GM19023 (cell line): ENCODE measurements around the gene LRRC30.

Experiments used
- ATAC-seq: cut with Tn5 transposase; IDR thresholded peaks from one replicate; pipeline ENCODE4 v1.9.1; 2021; ENCODE audit warnings: mild to moderate bottlenecking, moderate library complexity; ENCODE audit not compliant: unreplicated experiment

LRRC30 gene

DNA sequence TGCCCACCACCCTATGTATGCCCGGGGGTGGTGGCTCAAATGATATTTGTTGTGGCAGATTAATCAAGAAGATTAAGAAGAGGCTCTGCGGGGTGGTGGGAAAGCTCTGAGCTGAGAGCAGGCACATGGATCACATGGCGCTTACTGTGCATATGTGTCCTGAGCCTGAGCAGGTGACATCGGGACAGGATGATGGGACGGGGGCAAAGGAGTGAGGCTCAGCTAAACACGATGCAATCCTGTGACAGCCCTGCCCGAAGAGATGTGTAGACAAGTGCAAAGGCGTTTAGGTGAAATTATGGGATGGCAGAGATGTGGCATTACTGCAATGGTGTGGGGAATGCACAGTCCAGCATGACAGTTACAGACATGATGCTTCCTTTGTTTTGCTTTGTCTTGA is 6.0 kb downstream of the LRRC30 start:
- ATAC-seq, result no peak

DNA sequence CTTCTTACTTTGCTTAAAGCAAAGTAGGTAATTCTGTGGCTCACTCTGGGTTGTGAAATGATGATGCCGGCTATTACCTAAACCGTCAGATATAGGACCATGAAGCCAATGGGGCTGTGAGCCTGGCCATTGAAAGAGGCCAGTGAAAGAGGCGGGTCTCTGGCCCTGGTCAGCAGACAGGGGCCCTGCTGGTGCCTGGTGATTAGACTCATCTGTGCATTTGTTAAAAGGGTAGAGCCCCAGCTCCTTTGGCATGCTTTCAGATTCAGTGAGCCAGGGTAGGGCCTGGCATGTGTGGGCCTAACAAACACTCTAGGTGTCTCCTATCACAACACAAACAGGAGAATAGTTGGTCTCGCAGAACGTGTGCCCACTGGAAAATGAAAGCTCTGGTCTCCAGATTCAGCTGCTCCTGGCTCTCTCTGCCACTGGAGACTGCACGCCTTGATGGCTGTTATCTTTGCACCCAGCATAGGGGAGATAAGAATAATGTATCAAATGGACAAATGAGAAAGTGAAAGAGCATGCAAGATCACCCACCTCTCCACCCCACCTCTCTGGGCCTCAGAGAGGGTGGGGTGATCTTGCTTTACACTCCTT is 6.9 kb downstream of the LRRC30 start:
- no peak for ATAC-seq

DNA sequence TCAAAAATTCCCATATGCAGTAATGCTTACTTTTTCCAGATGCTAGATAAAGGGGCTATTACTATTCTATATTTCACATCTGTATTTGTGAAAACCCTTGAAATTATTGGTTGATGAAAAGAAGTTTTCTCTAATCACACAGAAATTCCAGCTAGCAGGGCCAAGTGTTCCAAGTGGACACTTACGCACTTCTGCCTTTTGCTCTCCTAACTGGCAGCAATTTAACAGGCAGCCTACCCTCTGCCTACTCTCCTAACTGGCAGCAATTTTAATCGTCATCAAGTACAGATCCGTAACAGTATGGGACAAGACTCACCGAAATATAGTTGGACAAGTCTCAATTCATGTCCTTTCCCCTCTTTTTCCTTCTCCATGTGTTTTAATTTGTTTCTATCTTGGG is 12.0 kb downstream of the LRRC30 start:
- no peak for ATAC-seq

DNA sequence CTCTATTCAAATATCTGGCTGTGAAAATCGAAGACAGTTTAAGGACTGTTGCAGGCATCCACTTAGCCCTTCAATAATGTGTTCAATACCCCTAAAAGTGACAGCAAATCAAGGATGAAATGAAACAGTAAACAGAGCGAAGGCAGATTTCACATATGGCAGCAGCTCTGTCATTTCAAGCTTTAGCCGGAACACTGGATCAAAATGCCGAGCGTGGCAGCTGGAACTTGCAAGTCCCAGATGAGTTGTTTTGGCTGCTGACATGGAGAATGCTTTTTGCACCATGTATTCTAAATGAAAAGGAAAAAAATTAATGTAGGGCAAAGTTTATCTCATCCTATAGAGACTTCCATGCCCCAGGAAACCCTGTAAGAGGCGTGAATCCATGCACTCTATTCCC is 18.0 kb downstream of the LRRC30 start:
- ATAC-seq, result no peak

DNA sequence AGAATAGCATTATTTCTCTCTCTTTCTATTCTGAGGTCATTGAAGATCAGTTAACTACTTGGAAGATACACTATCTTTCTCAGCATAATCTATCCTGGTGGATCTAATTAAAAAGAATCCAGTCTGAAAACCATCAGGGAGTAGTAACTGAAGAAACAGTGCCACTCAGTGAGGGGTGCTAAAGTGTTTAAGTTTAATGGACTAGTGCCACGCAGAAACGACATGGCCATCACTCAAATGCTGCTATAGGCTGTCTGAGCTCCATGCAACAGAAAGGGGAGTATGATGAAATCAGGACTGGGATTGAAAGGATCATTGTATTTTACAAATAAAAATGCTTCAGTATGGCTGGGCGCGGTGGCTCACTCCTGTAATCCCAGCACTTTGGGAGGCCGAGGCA is 23.3 kb downstream of the LRRC30 start:
- ATAC-seq, result no peak

DNA sequence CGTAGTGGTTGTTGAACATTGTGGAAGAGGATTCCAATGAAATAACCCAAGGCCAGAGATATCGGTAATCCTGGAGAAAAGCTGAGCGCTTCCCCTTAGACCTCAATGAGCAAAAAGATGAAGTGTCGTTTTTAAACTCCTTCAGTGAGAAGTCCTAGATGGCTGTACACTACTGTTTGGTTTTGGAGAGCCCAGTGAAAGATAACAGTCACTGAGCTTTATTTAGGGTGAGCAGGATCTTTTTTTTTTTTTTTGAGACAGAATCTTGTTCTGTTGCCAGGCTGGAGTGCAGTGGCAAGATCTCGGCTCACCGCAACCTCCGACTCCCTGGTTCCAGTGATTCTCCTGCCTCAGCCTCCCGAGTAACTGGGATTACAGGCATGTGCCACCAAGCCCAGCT is 24.2 kb downstream of the LRRC30 start:
- ATAC-seq, result no peak

DNA sequence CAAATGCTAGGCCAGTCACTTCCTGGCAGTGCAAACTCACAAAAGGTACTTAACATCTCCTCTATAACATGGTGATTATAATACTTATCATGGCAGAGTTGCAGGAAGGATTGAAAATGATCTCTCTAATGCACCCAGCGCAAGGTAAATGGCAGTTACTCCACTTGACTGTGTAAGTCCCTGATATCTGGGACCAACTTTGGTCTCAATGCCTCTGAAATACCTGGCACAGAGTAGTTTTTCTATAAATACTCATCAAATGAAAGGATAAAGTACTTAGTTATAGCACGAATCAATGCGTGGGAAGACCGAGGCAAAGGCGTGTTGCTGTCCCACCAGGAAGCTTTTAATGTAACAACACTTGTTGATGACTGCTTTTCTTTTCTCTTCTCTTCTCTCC is 24.8 kb downstream of the LRRC30 start:
- ATAC-seq, result no peak

DNA sequence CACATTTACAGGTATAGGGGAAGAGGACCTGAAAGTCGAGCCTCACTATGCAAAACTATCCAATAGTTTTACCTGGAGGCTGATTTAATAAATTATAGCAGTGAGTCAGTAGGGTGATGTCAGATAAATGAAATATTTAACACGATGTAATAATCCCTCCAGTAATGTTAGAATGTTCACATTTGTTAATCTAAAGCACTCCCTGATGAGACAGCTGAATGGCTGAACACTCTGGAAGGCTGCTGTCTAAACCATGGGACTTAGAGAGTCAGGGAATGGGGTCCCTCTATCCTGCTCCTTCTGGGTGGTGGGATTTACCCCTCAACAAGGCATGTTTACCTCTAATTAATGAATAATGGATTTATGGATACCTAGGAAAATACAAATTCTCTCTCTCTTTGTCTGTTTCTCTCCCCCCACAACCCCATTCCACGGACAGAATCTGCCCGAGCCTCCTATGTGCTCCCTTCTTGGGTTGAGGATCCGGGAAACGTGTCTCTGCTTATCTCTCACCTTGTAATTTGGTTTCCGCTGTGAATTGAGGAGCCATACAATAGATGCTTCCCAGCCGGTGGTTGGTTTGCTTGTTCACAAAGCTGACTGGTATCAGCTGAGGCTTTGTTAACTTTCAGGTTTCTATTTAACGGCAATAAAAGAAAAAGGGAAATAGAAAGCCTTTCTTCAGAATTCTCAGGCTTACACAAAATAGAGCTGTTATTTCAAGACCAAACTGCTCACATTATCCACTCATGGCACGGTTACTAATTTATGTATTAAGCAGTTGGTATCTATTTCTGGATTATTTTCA is 25.9 kb downstream of the LRRC30 start:
- ATAC-seq, result no peak

DNA sequence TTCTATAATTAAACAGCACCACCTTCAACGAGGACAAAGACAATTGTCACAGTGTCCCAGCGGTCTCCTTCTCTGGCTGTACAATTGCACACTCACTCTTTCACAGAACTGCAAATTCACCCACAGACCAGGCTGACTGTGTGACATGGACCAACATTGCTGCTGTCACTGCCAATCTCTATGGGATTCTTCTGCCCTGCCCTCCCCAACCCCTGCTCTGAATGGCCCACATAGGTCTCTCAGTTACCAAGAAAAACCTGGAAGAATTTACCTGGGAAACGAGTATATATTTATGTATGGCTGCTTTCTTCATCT is 26.5 kb downstream of the LRRC30 start:
- no peak for ATAC-seq

DNA sequence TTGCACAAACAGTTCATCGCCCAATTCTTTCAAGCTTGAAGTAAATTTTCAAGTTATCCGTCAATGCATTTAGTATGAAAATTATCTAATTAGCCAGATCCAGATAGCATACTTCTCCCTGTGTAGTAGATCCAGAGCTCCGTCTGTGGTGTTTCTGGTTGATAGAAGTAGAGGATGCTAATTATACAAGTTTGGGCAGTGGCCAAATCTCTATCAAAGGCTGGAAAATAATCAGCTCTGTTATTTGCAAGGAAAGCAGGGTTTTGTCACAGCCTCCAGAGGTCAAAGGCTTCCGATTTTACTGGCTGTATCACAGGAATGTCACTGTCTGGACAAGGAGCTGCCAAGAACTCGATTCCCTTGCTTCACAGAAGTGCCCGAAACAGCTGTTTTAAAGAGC is 28.6 kb downstream of the LRRC30 start:
- no peak for ATAC-seq

DNA sequence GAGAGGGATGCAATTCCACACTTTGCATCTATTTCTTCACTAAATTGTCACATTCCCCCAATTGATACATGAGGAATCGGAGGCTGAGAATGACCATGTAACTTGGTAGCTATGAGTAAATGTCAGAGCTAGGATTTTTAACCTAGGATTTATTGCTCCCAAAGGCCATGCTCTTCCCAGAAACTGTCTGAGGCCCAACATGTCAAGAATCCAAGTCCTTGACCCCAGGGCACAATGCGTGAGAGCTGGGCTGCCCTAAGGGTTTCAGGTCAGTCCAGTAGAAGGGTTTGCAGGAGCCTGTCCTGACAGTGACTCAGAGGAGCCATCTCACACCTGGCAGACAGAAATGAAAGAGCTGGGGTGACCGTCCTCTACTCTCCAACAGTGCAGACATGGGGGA is 30.3 kb downstream of the LRRC30 start:
- ATAC-seq, result no peak

DNA sequence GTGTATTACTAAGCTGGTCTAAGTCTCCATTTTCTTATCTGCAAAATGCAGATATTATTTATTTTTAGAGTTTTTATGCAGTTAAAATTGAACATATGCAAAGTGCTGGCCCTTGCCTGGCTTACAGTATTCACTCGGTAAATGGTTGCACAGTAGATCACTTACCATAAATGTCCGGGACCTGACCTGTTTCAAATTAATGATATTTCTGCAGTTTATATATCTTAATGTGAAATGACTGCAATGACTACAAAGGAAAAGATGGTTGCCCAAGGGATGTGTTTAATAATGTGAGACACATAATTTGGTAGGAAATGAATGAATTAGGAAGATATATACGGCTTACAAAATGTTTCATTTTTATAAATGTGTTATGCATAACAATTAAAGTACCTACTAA is 37.1 kb downstream of the LRRC30 start:
- no peak for ATAC-seq

DNA sequence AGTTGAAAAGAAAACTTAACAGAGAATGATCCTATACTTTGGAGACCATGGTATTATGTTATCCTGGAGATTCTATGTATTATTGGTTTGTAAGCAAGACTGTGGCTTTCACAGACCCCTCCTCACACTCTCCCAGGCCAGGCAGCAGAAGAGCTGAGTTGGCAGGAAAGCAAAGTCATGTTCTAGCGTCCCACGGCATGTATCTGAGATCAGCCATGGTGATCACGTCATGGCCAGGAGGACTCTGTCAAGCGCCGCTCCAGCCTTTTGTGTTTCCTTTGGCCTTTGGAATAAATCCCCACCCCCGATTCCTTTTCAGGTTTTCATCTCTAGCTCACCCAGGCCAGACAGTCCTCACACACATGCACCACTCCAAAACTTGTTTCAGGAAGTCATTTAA is 39.1 kb downstream of the LRRC30 start:
- ATAC-seq, result no peak

DNA sequence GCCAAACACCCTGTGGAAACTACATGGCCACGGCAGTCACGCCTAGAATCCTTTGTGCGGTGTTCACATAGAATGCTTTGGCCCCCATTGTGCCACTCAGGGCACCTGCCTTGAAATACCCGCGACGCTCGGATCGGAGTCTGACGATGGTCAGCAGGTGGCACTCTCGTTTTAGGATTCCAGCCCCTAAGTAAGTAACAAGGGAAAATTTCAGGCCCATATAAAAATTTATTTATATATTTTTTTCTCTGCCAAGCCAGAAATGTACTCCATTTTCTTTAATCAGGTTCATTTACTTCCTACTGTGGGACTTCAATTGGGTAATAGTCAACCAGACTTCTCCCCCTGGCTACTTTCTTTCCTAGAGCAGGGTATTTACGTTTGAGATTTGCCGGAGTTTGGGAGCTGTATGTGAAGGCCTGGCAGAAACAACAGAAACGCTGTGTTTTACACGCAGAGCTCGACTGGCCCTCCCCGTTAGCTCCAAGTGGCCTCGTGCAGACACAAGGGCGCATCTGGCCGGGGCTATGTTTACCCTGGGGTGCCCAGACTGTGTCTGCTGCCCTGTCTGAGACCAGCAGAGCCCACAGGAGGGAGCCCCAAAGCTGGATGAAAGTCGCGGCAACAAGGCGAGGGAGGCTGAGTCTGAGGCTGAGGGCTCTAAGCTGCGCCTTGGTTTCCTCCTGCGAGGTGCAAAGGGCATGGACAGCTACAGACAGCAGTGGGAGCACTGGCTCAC is 41.6 kb downstream of the LRRC30 start:
- ATAC-seq, result no peak

DNA sequence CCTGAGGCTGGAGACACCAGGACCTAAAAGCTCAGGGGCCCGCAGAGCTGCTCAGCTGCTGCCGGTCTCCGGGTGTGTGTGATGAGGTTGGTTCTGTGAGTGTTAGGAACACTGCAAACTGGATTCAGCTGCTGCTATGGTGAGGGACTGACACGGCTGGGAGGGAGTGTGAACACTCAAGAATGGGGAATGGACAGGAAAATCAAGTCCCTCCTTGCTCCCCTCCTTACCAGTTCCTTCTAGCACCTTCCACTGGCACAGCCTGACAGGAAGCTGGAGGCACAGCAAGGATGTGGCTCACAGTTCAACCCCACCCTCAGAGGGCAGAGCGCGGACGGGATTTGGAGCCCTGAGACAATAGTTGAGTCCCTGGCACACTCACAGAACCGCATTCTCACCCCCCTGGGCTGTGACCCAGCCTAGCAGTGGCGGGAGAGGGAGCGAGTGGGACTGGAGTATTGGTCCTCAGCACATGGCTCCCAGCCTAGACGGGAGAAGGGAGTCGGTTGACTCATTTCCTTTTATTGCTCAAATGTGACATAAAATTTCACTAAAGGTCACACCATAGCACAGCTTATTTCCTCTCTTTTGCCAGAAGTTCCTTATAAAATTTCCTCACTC is 42.5 kb downstream of the LRRC30 start:
- no peak for ATAC-seq

DNA sequence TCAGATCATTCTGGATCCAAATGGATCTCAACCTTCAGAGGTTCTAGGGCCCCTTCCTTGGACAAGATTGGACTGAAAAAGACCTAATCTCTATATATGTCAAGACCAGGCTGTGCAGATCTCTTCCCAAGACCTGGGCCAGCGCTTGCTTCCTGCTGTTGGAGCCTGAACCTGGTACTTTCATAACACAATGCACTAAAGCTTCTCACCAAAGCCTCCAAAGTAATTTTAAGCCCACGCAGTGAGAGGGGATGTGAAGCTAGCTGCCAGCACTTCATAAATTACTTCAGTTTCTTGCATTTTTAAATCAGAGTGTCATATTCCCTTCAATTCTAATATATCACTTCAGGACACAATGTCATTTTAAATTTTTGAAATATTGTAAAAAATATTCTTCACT is 50.7 kb downstream of the LRRC30 start:
- no peak for ATAC-seq
